ENCODE results near the gene ADCY5.

DNA sequence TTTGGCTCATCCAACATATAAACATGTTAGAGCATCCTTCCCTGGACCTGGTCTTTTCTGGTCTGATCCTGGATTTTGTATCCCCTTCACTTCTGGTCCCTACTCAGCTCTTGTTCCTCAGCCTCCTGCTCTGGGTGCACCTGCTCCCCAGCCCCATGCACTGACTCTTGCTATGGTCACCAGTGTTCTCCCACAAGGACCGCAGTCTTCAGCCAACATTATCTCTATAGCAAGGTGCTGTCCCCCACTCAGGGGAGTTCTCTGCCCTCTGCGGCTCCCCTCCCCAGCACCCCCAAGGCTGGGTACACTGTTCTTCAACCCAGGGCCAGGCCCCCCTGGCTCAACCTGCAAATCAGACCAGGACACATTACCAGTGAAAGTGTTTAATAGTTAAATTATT is 167.0 kb downstream of the ADCY5 start:
- TF ChIP-seq, protein P1, sequence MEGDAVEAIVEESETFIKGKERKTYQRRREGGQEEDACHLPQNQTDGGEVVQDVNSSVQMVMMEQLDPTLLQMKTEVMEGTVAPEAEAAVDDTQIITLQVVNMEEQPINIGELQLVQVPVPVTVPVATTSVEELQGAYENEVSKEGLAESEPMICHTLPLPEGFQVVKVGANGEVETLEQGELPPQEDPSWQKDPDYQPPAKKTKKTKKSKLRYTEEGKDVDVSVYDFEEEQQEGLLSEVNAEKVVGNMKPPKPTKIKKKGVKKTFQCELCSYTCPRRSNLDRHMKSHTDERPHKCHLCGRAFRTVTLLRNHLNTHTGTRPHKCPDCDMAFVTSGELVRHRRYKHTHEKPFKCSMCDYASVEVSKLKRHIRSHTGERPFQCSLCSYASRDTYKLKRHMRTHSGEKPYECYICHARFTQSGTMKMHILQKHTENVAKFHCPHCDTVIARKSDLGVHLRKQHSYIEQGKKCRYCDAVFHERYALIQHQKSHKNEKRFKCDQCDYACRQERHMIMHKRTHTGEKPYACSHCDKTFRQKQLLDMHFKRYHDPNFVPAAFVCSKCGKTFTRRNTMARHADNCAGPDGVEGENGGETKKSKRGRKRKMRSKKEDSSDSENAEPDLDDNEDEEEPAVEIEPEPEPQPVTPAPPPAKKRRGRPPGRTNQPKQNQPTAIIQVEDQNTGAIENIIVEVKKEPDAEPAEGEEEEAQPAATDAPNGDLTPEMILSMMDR (IDR thresholded peaks at IDR 0.05): no peak
- TF ChIP-seq EP300 (IDR thresholded peaks at IDR 0.05): no peak
